HCEC 1CT (cell line): ENCODE results near the gene ZNF202.
"Not testable (repeated sequence)": the region's sequence is repeated elsewhere in the genome, so short reads cannot be mapped to it uniquely, and the experiment has no call there.

Experiments
- DNase-seq: peaks from one replicate; pipeline ENCODE4 v3.0.0-alpha.2; 2017

Gene ZNF202

DNA sequence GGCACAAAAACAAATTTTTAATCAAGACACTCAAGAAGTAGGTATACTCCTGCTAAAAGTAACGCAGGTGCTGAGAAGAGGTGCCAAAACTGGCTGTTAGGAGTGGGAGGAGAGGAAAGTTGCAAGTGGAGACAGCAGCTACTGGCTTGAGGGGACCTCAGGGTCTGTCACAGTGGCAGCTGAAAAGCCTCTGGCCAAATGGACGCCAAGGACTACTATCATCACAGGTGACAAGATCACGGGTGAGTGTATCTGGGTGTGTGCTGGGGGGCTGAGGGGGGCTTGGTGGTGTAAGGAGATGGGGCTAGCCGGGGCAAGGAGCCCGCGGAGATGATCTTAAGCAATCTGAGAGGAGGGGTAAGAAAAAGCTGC, 687 bp downstream of the ZNF202 start:
- DNase-seq: no peak

DNA sequence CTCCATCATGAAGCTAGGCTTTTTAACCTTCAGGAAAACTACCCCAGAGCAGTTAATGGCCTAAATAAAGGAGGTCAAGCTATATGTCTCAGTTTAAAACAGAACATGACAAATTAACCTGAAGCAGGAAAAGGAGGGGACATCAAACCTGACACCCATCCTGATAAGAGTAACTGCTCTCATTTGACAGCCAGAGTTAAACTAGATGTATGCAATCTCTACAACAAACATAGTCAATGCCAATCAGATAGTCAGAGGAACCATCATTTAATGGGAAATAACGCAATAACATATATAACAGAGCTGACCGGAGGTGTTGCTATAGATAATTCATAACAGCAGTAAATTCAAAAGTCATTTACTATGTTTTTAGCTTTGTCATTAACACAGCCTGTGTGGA, 3.1 kb downstream of the ZNF202 start:
- DNase-seq: no peak

DNA sequence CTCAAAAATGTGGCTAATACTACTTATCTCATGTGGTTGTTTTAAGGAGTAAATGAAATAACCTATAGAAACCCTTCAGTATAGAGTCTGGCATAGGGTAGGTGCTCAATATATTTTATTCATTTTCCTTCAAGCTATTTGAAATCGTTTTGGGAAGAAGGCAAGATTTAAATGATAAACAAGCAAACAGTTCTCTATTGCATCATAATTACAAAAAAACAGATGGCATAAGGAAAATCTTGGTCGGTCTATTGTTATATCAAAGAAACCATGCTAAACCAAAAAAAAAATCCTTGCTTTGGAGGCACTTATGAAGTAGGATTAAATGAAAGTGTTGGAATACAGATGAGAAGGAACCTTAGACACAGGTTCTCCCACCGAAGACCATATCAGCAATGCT, 4.7 kb downstream of the ZNF202 start:
- DNase-seq: no peak

DNA sequence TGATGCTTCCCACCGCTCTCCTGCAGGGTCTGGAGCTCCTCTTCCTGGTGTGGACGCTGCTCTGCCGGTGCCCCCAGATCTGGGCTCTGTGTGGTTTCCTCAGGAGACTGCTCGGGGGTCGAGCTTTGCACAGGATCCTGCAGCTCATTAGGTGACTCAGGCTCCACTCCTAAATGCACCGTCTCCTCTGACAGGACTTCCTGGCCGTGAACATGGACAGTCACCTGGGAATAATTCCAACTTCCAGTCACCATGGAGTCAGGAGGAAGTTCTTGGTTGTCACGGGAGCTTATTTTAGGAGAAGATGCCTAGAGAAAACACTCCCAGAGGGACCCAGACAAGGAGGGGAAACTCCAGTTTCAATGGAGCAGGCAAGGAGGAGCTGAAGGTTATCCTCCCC, 11.9 kb downstream of the ZNF202 start:
- DNase-seq: no peak

DNA sequence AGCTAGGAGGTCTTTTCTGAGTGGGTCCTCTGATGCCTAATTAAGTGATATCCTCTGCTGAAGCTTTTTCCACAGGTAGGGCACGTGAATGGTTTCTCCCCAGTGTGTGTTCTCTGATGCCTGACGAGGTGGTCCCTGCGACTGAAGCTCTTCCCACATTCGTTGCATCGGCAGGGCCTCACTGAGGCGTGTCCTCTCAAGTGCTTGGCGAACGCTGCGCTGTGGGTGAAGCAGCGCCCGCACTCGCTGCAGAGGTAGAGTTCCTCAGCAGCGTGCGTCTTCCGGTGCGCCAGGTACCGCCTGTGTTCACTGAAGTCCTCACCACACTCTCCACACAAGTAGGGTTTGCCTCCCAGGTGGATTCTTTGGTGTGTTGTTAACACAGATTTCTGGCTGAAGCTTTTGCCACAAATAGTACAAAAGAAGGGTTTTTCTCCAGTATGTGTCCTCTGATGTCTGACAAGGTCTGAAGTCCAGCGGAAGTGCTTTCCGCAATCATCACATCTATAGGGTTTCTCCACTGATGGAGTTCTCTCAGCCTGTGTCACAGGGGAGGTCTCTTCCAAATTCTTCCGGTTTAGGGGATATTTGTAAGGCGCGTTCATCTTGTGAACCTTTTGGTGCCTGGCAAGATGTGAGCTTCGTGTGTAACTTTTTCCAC, 15.3 kb downstream of the ZNF202 start:
- DNase-seq: no peak

DNA sequence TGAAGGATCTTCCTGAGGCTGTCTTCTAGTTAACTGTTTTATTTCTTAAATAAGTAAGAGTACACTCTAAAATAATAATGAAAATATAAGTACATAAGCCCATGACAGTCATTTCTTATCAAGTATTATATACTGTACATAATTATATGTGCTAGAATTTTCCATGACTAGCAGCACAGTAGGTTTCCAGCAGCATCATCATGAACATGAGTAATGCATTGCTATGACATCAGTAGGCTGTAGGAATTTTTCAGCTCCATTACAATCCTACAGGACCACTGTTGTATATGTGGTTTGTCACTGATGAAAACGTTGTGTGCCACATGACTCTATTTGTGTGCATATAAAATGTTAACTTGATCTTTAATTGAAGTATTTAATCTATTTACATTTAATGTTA, 22.0 kb downstream of the ZNF202 start:
- DNase-seq: peak; percentile 38

DNA sequence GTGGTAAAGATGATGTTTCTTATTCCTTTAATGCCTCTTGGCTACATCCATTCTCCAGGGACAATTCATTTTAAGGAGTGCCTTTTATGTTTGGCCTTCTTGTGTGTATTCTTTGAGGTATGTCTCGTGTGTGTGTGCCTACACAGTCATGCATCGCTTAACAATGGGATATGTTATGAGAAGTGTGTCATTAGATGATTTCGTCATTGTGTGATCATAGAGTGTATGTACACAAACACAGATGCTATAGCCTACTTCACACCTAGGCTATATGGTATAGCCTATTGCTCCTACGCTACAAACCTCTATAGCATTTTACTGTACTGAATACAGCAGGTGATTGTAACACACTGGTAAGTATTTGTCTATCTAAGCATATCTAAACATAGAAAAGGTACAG, 23.0 kb downstream of the ZNF202 start:
- no peak for DNase-seq

DNA sequence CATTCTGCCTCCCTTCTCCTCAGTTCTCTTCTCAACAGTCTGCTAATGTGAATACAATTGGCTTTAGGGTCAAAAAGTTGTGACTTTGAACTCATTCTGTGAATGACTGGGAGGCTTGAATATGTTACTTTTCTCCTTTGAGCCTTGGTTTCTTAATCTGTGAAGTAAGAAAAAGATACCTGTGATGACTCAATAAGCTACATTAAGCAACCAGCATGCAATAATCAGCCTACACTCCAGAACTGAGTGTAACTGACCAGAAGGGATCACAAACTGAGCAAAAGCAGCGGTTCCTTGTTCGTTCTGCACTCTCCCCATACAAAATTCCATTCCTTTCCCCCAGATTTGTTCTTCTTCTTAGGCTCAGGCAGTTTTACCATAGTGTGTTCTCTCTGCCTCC, 23.4 kb downstream of the ZNF202 start:
- no peak for DNase-seq

DNA sequence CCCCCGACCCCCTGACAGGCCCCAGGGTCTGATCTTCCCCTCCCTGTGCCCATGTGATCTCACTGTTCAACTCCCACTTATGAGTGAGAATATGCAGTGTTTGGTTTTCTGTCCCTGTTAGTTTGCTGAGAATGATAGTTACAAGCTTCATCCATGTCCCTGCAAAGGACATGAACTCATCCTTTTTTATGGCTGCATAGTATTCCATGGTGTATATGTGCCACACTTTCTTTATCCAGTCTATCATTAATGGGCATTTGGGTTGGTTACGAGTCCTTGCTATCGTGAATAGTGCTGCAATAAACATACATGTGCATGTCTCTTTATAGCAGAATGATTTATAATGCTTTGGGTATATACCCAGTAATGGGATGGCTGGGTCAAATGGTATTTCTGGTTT, 28.8 kb downstream of the ZNF202 start:
- not testable (repeated sequence) for DNase-seq

DNA sequence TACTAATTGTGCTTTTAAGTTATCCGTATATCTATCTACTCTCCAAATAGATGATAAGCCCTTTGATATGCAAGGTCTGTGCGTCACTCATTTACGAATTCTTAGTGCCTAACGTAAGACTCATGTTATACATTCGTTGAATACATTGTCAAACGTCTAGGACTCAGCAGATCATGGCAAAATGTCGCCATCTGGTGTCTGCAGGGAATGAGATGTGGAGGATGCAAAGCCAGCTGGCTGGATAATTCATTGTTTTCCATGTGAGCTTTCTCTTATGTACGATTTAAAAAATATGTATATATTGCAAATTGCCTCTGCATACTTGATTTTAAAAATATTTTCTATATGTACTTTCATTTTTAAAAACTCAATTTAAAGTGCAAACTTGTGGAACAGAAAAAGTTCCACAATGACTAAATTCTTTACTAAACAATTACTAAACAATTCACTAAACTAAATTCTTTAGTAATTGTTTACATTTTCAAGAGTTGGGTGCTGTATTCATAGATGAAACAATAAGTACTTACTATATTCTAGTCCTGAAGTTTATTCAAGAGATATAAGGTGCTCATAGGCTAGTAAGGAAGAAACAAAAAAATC, 33.8 kb downstream of the ZNF202 start:
- DNase-seq: peak; percentile 51

DNA sequence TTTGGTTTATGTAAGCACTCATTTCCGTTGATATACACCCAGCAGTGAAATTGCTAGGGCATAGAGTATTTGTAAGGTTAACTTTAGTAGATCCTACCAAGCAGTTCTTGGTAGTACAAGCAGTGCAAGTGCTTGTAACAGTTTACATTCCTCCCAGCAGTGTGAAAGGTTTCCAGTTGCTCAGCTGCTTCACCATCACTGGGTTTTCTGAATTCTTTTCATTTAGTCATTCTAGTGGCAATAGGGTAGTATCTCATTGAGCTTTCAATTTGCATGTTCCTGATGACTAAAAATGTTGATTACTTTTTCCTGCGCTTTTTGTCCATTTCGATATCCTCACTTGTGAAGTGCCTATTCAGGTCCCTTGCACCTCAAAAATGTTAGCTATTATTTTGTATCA, 34.3 kb downstream of the ZNF202 start:
- DNase-seq: no peak

DNA sequence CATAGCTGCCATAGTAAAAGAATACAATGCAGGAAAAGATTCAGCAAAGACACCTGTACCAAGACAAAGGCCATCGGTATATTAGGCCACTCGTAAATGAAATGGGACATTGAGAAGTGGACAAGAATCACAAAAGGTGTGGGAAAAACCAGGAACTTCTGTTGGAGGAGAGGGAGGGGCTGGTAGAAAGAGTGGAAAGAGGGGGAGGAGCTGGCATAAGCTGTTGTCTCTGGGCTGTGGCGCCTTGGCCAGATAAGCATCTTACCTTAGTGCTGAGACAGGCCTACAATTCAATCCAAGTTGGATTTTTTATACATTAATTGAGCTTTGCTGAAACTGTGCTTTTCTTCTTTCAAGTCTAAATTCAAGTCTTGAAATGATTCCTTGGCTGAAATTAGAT, 37.1 kb downstream of the ZNF202 start:
- no peak for DNase-seq

DNA sequence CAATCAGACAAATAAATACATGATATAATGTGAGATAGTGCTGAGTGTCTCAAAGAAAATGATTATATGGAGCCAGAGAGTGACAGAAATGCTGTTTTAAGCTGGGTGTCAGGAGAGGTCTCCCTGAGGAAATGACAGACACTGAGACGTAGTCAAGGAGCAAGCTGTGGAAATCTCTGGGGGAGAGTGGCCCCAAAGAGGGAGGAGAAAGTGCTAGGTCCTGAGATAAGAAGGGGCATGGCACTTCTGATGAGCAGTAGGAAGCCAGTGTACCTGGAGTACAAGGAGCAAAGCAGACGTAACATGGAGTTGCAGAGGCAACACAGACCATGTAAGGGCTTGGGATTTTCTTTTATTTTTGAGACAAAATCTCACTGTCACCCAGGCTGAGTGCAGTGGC, 38.8 kb downstream of the ZNF202 start:
- DNase-seq: no peak

DNA sequence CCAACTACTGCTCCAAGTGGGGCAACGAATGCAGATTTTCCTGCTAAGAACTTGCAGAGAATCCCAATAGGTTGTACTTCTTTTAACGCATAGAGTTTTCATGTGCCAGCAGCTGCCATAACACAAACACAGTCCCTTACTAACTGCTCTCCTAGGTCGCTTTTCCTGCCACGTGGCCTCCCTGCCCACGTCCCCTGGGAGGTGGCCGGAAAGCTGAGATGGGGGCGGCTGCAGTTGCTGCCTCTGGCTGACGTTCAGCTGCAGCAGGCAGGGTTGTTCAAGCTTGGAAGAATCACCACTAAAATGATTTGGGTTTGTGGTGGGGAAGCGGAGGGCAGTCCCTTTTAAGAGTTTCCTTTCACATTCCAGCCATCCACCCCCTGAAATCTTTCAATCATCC, 39.3 kb downstream of the ZNF202 start:
- DNase-seq: no peak

DNA sequence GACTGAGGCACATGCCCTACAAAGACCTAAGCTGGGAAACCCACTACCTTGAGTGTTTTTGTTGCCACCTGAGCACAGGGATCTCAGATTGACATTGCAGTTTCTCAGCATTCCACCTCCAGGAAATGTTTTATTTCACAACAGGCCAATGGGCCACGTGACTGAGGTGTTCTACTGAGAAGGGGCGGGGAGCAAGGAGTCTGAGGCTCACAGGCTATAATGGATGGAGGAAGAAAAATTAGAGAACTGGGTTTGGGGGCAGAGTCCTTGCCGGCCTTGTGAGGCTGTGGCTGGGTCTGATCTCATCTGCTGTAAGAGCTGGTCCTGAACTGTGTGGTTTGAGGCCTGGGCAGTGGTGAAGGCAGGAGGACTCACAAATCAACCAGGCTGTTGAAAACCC, 40.7 kb downstream of the ZNF202 start:
- no peak for DNase-seq

DNA sequence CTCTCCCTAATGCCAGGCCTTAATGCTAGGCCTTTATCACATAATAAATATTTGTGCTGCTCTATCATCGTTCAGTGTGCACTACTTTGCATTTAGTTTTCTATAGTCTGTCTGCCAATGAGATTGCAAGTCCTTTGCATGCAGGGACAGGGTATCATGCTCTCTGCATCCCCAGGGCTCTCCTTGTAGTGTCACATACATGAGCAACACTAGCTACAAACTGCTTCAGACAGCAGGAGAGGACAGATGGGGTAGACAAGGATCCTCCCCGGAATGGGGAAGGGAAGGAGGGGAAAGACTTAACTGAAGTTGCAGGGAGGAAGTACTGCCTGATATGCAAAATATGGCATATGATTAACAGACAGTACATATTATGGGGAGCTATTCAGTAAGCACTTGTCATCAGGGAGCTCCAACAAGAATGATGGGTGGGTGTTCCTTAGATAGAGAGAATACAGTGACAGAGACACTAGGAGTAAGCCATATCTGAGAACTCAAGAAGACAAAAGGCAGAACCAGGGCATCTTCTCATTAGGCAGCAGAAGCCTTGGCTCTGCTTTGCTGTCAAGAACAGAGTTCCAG, 42.8 kb downstream of the ZNF202 start:
- no peak for DNase-seq

DNA sequence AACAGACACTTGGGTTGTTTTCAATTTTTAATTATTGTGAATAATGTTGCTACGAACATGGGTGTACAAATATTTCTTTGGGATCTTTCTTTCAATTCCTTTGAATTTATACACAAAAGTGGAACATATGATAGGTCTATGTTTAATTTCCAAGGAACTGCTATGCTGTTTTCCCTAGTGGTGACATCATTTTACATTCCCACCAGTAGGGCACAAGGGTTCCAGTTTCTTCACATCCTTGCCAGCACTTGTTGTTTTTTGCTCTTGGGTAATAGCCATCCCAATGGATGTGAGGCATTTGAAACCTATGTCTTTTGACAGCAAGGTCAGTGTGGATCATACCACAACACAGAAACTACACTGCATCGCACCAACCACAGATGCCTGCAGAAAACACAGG, 45.3 kb downstream of the ZNF202 start:
- peak; percentile 5 for DNase-seq

DNA sequence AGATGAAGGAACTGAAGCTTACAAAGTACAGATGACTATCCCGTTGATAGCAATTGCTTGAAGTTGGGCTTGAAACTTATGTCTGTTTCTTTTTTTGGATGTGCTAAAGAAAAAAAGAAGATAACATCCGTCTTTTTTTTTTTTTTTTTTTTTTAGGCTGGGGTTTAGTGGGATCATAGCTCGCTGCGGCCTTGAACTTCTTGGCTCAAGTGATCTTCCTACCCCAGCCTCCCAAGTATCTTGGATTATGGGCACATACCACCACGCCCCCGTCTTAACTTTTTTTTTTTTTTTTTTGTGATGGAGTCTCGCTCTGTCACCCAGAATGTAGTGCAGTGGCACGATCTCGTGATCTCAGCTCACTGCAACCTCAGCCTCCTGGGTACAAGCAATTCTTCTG, 46.2 kb downstream of the ZNF202 start:
- DNase-seq: no peak

DNA sequence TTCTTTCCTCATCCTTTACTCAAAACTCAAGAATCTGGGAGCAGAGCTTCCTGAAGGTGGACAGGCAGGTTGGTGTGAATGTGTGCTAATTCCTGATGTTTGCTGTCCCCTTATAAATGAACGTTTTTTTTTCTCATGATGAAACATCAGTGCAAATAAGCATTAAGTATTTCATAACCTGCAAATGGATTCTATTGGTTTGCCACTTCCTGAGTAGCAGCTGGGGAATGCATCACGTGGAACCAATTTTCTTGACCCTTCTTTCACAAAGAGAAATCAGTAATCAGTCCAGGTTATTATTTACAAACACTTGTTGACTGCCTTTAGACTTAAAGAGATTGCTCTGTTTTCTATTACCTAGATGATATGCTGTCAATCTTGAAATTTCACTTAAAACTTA, 46.9 kb downstream of the ZNF202 start:
- DNase-seq: peak; percentile 46

DNA sequence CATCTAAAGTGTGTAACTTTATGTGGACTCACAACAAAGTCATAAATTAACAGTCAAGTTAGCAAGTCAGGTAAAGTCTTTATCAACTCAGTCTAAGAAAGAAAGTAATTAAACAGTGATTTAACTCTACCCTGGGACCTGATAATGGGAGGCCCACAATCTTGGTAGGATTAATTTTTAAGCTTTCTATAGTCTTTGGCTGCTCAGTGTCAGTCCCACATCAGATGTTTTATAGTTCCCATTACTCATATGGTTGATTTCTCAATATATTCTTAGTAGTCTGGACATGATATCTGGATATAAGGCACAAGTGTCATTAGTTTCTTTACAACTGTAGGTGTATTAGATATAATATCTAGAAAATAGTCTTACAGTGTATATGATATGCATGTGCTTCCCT, 48.5 kb downstream of the ZNF202 start:
- DNase-seq: no peak

DNA sequence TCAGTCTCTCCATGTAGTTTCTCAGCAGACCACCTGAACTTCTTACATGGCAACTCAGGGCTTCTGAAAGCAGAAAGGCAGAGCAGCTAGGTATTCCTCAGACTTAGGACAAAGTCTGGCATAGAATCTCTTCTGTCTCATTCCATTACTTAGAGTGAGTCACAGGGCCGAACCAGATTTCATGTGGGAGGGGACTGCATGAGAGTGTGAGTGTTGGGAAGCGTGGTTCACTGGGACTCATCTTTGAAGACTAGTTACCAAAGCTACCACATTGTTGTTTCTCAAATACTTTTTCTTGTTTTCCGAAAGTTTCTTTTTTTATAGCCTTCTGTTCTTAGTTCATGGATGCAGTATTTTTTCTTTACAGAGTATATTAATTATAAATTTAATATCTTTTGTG, 51.0 kb downstream of the ZNF202 start:
- DNase-seq: peak; percentile 47

DNA sequence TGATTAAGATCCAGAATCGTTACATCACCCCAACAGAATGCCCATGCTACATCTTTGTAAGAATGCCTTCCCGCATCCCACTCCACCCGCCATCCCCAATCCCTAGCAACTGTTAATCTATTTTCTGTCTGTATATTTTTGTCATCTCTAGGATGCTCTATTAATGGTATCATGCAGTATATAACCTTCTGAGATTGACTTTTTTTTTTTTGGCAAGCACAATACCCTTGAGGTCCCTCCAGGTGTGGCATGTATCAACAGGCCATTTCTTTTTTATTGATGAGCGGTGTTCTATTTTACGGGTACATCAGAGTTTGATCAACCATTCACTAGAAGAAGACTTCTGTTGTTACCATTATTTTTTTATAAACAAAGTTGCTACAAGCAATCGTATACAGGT, 56.9 kb downstream of the ZNF202 start:
- no peak for DNase-seq

DNA sequence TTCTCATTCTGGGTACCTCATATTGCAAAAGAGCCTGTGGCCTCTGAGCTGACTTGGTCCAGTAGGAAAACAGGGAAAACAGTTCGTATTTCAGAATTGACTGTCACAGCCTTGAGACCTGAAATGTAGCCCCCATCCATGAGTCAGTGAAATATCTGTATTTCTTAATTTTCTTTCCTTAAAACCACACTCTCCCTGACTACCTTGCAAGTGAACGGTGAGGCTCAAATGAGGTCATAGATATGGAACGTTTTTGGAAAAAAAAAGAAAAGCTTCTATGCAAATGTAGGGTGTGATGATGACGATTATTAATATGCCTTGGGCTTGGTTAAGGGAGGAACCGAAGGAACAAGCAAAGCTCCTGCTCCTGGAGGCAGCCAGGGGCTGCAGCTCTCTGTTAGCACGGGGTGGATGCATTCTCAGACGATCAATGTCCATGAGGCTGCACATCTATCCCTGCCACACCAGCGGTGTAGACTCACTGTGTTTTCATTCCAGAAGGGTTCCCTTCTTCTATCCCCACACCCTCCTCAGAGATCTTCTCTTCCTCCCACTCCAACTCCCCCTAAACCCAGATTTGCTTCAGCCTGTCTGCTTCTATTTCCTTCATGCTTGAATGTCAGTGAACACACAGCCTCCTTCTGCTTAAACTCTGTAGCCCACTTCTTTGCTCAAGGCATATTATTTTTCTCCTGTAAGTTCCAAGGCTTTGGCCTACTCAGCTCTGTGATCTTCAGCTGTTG, 57.9 kb downstream of the ZNF202 start:
- no peak for DNase-seq

DNA sequence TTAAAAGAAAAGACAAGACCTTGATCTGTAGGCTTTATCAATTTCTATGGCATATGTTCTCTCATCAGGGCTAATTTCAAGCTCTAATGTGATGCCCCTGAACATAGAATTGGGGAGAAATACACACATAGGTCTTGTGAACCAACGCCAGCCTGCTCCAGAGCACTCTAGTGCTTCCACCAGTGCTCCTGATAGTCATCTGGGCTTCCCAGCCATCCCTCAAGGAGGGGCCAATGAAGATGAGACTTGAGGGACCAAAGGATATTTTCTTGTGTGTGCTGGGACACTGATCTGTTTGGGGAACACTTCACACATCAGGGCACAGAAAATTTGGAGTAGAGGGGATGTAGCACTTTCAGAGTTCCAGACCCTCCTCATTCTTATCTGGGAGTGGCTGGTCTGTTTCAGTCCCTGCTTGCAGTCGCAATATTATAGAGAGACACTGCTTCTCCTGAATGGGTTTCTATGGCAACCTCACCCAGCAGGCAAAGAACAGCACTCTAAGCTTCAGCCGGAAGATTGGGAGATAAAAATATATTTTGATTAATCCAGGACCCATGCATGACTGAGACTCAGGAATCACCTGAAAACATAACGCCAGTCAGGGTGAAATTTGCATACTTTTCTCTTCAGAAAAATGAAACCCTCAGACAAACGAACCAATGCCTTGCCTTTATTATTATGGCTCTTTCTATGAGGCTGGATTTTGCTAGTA, 58.6 kb downstream of the ZNF202 start:
- DNase-seq: no peak
